ENCODE results near the gene CHD6. TPM values are rescaled to one million over a fixed set of nuclear protein-coding genes. Genes with fewer than 3 reads are reported as not detected.

CHD6 gene
- total RNA-seq, 1 donor from 2014 or later = 114 TPM

DNA sequence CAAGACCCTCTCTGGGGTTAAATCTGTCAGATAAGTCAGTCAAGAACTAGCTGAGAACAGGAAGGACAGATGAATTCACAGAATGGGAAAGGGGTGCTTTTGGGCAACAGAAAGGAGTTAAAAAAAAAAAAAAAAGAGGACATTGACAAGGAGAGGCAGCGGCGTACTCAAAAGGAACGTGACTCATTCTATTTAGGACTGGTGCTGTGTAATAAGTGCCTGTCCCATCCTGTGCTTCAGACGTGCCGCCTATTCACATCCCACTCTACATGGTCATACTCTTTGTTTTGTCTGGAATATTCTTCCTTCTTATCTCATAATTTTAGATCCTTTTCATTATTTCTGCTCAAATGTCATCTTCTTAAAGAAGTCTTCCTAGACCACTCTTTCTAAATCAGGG, 150.5 kb downstream of the CHD6 start:
- H3K4me3 Mint-ChIP-seq (ENCODE audit: low read depth) = no peak overlapping the region
- no peaks in the 10 kb centered on the region for H3K27me3 Mint-ChIP-seq
- no peak overlapping the region for H3K27ac Mint-ChIP-seq
- H3K36me3 Mint-ChIP-seq (ENCODE audit: insufficient read depth) = peaks cover 63% of the 10 kb centered on the region
- DNase-seq (ENCODE audit: low spot score, unreplicated experiment) = no peak
- H3K9me3 Mint-ChIP-seq (ENCODE audit: low read depth) = peaks cover 14% of the 10 kb centered on the region
- H3K4me1 Mint-ChIP-seq (ENCODE audit: low read depth) = no peaks in the 10 kb centered on the region
- TF ChIP-seq, protein P1, sequence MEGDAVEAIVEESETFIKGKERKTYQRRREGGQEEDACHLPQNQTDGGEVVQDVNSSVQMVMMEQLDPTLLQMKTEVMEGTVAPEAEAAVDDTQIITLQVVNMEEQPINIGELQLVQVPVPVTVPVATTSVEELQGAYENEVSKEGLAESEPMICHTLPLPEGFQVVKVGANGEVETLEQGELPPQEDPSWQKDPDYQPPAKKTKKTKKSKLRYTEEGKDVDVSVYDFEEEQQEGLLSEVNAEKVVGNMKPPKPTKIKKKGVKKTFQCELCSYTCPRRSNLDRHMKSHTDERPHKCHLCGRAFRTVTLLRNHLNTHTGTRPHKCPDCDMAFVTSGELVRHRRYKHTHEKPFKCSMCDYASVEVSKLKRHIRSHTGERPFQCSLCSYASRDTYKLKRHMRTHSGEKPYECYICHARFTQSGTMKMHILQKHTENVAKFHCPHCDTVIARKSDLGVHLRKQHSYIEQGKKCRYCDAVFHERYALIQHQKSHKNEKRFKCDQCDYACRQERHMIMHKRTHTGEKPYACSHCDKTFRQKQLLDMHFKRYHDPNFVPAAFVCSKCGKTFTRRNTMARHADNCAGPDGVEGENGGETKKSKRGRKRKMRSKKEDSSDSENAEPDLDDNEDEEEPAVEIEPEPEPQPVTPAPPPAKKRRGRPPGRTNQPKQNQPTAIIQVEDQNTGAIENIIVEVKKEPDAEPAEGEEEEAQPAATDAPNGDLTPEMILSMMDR (IDR thresholded peaks at IDR 0.05; ENCODE audit: unreplicated experiment) = no peak

- Mint-ChIP-seq H3K9me3 (ENCODE audit: low read depth) (peaks cover 14% of the 10 kb centered on the region), H3K4me1 (ENCODE audit: low read depth) (no peaks in the 10 kb centered on the region), H3K27ac (no peak overlapping the region), H3K36me3 (ENCODE audit: insufficient read depth) (peaks cover 66% of the 10 kb centered on the region), H3K4me3 (ENCODE audit: low read depth) (no peak overlapping the region), H3K27me3 (no peaks in the 10 kb centered on the region)
- no peak for DNase-seq (ENCODE audit: low spot score, unreplicated experiment)
- TF ChIP-seq, protein P1 (IDR thresholded peaks at IDR 0.05; ENCODE audit: unreplicated experiment) = no peak
Measured at GRCh38 chr20:41467220-41467619, 151.0 kb downstream of the CHD6 start.

- H3K9me3 Mint-ChIP-seq (ENCODE audit: low read depth) = peaks cover 26% of the 10 kb centered on the region
- peaks cover 75% of the 10 kb centered on the region for H3K36me3 Mint-ChIP-seq (ENCODE audit: insufficient read depth)
- no peaks in the 10 kb centered on the region for H3K27me3 Mint-ChIP-seq
- H3K4me1 Mint-ChIP-seq (ENCODE audit: low read depth) = no peaks in the 10 kb centered on the region
- no peak for DNase-seq (ENCODE audit: low spot score, unreplicated experiment)
- H3K27ac Mint-ChIP-seq = no peak overlapping the region
- TF ChIP-seq, protein P1 (IDR thresholded peaks at IDR 0.05; ENCODE audit: unreplicated experiment) = no peak
- no peak overlapping the region for H3K4me3 Mint-ChIP-seq (ENCODE audit: low read depth)
Measured at GRCh38 chr20:41463567-41463966, 154.6 kb downstream of the CHD6 start.

GRCh38 chr20:41462372-41463161, 155.6 kb downstream of the CHD6 start:
- H3K36me3 Mint-ChIP-seq (ENCODE audit: insufficient read depth) = peaks cover 68% of the 10 kb centered on the region
- no peak overlapping the region for H3K4me3 Mint-ChIP-seq (ENCODE audit: low read depth)
- no peak for DNase-seq (ENCODE audit: low spot score, unreplicated experiment)
- TF ChIP-seq, protein P1 (IDR thresholded peaks at IDR 0.05; ENCODE audit: unreplicated experiment) = no peak
- no peaks in the 10 kb centered on the region for H3K27me3 Mint-ChIP-seq
- H3K9me3 Mint-ChIP-seq (ENCODE audit: low read depth) = peaks cover 26% of the 10 kb centered on the region
- H3K4me1 Mint-ChIP-seq (ENCODE audit: low read depth) = no peaks in the 10 kb centered on the region
- no peak overlapping the region for H3K27ac Mint-ChIP-seq

DNA sequence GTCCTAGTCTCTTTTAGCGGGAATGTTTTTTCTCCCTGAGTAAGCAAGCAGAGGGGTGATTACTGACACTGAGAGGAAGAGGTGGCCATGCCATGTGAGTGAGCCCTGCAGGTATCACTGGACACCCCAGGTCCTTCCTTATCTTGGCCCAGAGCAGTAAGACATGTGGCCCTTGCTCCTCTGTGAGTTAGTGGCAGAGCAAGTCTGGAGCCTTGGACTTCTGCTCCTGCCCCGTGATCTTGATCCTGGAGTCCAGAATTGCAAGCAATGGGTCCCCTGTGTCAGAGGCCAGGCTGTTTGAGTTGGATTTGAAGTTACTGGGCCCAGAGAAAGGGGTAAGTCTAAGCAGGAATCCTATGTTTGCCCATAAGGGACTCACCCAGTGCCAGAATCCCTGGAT, 159.4 kb downstream of the CHD6 start:
- H3K4me1 Mint-ChIP-seq (ENCODE audit: low read depth) = no peaks in the 10 kb centered on the region
- peaks cover 12% of the 10 kb centered on the region for H3K9me3 Mint-ChIP-seq (ENCODE audit: low read depth)
- TF ChIP-seq, protein P1 (IDR thresholded peaks at IDR 0.05; ENCODE audit: unreplicated experiment) = no peak
- no peaks in the 10 kb centered on the region for H3K27me3 Mint-ChIP-seq
- H3K36me3 Mint-ChIP-seq (ENCODE audit: insufficient read depth) = peaks cover 48% of the 10 kb centered on the region
- DNase-seq (ENCODE audit: low spot score, unreplicated experiment) = no peak
- no peak overlapping the region for H3K4me3 Mint-ChIP-seq (ENCODE audit: low read depth)
- H3K27ac Mint-ChIP-seq = no peak overlapping the region
